ENCODE results near the gene EHBP1.

Gene EHBP1

DNA sequence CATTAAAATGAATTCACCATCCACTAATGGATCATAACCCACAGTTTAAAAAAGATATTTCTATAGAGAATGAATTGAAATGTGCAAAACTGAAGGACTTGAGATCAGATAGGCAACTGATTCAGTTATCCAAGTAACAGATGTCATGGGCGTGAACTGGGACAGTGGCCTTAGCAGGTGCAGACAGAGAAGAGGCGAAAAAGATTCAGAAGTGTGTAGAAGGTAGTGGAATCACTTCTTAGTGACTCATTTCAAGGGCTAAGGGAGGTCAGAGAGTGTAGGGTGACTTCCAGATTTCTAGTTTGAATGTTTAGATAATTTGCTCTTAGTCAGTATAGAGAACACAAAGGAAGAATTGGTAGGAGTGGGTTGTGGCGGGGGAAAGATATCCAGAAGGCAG, 79.7 kb downstream of the EHBP1 start:
- Histone ChIP-seq H3K27ac (ENCODE audit: low read depth, low read length) (no peak overlapping the region), H3K4me3 (ENCODE audit: low read length) (no peak overlapping the region), H3K9ac (ENCODE audit: low read depth, low read length) (no peak overlapping the region), H3K27me3 (ENCODE audit: insufficient read depth, low read length) (no peaks in the 10 kb centered on the region), H3K9me3 (ENCODE audit: insufficient read depth, low read depth, low read length) (peaks cover 16% of the 10 kb centered on the region), H3K4me1 (ENCODE audit: insufficient read depth, low read length) (no peaks in the 10 kb centered on the region; the same call in 1 of the 2 replicates), H3K36me3 (ENCODE audit: insufficient read depth, low read length) (peaks cover 9% of the 10 kb centered on the region; the same call in 1 of the 2 replicates)
- 97% methylated on average over 3 of the region's 3 CpGs for WGBS

DNA sequence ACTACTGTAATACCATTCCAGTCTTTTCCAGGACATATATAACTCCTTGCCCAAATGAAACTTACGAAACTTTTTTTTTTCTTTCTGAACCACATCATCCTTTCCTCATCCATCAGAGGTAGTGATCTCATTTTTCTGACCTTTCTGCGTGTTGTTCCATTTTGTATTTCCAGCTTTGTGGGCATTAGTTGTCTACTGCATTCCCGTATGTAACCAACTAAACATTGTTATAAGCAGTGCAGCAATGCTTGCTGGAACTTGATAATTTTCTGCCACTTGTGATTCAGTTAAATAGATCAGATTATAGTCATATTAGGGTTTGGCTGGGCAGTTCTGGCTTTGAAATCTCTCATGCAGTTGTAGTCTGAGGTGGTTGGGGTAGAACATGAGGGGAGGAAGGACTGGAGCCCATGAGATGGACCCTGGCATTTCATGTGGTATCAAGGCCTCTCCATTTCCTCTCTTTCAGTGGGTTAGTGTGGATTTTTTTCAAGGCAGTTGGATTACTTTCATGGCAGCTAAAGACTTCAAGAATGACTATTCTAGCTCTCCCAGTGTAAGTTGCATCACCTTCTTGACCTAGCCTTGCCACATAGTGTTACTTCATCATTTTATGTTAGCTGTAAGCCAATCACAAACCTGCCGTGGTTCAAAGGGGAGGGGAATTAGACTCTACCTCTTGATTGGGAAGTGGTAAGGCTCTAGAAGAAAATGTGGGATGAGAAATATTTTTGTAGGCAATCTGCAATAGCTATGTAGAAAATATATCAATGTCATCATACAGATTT, 80.5 kb downstream of the EHBP1 start:
- WGBS, result 96% methylated on average over 4 of the region's 4 CpGs
- no peak overlapping the region for H3K4me3 ChIP-seq (ENCODE audit: low read length)
- no peak overlapping the region for H3K27ac ChIP-seq (ENCODE audit: low read depth, low read length)
- no peaks in the 10 kb centered on the region for H3K27me3 ChIP-seq (ENCODE audit: insufficient read depth, low read length)
- peaks cover 16% of the 10 kb centered on the region for H3K9me3 ChIP-seq (ENCODE audit: insufficient read depth, low read depth, low read length)
- H3K36me3 ChIP-seq (ENCODE audit: insufficient read depth, low read length), result peaks cover 9% of the 10 kb centered on the region; the same call in 1 of the 2 replicates
- no peaks in the 10 kb centered on the region; the same call in 1 of the 2 replicates for H3K4me1 ChIP-seq (ENCODE audit: insufficient read depth, low read length)
- H3K9ac ChIP-seq (ENCODE audit: low read depth, low read length), result no peak overlapping the region

DNA sequence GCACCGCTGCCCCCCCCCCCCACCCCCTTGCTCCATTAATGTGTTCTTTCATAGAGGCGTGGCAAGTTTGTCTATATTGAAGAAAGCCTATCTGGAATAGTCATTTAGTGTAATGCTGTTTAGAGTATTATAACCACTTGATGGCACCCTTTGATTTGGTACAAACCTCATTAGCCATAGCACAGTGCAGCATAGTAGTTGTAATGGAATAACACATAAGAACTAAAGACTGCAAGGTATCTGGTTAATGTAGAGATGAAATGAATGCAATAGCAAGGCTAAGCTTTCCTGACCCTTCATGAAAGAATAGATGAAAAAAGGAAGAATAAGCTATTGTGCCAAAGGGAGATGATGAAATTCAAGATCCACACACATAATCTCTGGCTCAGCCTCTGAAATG, 81.9 kb downstream of the EHBP1 start:
- H3K4me1 ChIP-seq (ENCODE audit: insufficient read depth, low read length), result no peaks in the 10 kb centered on the region; the same call in 1 of the 2 replicates
- no peak overlapping the region for H3K4me3 ChIP-seq (ENCODE audit: low read length)
- H3K27ac ChIP-seq (ENCODE audit: low read depth, low read length), result no peak overlapping the region
- 89% methylated on average over 1 of the region's 2 CpGs for WGBS
- H3K36me3 ChIP-seq (ENCODE audit: insufficient read depth, low read length), result peaks cover 3% of the 10 kb centered on the region; the same call in 1 of the 2 replicates
- peaks cover 10% of the 10 kb centered on the region; the same call in 1 of the 2 replicates for H3K9me3 ChIP-seq (ENCODE audit: insufficient read depth, low read depth, low read length)
- no peaks in the 10 kb centered on the region for H3K27me3 ChIP-seq (ENCODE audit: insufficient read depth, low read length)
- H3K9ac ChIP-seq (ENCODE audit: low read depth, low read length), result no peak overlapping the region

DNA sequence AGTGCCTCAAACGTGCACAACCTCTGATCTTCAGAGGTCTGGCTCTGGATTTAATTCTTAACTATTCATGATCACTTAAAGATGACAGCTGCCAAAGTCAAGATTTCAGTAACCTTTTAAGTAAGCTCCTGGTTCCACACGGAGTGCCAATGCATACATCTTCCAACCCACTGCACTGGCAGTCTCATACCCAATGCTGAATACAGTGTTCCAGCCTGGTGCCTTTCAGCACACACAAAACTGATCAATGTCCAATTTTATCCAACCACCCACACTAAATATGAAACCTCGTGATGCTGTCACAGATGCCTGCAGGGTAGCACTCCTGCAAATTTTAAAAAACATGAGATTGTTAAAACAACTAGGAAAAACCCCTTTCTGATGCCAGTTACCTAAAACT, 84.0 kb downstream of the EHBP1 start:
- Histone ChIP-seq H3K9ac (ENCODE audit: low read depth, low read length) (no peak overlapping the region), H3K4me1 (ENCODE audit: insufficient read depth, low read length) (no peaks in the 10 kb centered on the region; the same call in 1 of the 2 replicates), H3K36me3 (ENCODE audit: insufficient read depth, low read length) (no peaks in the 10 kb centered on the region), H3K27ac (ENCODE audit: low read depth, low read length) (no peak overlapping the region), H3K27me3 (ENCODE audit: insufficient read depth, low read length) (no peaks in the 10 kb centered on the region), H3K9me3 (ENCODE audit: insufficient read depth, low read depth, low read length) (no peaks in the 10 kb centered on the region), H3K4me3 (ENCODE audit: low read length) (no peak overlapping the region)
- WGBS, result 86% methylated on average over 3 of the region's 3 CpGs

DNA sequence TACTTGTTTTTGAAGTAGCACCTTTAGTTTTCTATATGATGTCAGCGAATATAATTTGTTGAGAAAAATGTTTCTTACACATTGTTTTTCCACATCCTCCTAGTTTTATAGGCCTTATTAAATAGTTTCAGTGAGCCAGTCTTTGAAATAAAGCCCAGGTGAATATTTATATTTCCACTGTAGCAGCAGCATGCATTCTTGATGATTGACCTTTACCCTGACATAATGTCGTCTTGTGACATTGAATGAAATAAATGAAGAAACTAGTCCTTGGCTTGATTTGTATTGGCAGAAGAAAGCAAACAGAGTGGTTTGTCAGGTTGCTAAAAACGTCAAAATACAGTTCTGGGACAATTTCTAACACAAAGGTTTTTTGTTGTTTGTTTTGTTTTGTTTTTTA, 84.4 kb downstream of the EHBP1 start:
- no peak overlapping the region for H3K4me3 ChIP-seq (ENCODE audit: low read length)
- no peaks in the 10 kb centered on the region; the same call in 1 of the 2 replicates for H3K4me1 ChIP-seq (ENCODE audit: insufficient read depth, low read length)
- 87% methylated on average over 2 of the region's 3 CpGs for WGBS
- H3K9me3 ChIP-seq (ENCODE audit: insufficient read depth, low read depth, low read length), result no peaks in the 10 kb centered on the region
- no peaks in the 10 kb centered on the region for H3K27me3 ChIP-seq (ENCODE audit: insufficient read depth, low read length)
- no peak overlapping the region for H3K27ac ChIP-seq (ENCODE audit: low read depth, low read length)
- H3K36me3 ChIP-seq (ENCODE audit: insufficient read depth, low read length), result no peaks in the 10 kb centered on the region
- H3K9ac ChIP-seq (ENCODE audit: low read depth, low read length), result no peak overlapping the region

DNA sequence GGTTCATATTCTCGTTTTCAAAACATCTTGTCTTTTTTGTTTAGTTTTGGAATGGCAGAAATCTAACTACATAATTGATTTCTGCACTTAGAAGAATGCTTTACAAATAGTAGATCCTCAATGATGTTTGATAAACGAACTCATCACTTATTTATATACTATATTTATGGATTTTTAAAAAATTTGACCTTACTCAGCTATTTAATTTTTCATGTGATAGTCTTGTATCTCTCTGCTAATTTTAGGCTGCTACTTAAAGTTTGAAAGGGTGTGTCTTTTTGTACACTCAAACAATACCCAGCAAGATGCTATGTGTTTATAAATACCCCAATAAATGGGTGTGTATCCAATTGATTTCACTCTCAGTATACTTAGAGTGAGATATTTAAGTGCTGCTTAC, 86.9 kb downstream of the EHBP1 start:
- Histone ChIP-seq H3K4me3 (ENCODE audit: low read length) (no peak overlapping the region), H3K27me3 (ENCODE audit: insufficient read depth, low read length) (no peaks in the 10 kb centered on the region), H3K27ac (ENCODE audit: low read depth, low read length) (no peak overlapping the region)

DNA sequence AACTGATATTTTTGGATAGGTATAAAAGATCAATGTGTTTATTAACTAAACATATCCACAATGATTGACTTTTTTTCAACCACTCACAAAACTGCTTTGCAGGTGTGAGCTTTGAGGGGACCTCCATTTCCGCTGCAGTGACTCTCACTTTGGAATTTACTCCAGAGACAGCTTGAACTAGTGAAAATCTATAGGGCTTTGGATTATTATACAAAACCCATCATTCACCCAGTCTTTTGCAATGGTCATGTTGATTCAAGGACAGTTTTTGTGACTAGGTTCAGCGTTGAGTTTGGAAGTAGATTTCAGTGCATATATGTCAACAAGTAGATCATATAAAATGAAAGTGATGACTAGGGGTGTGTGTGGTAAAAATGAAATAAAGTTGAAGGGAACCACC, 87.7 kb downstream of the EHBP1 start:
- Histone ChIP-seq H3K4me3 (ENCODE audit: low read length) (no peak overlapping the region), H3K9ac (ENCODE audit: low read depth, low read length) (no peak overlapping the region), H3K9me3 (ENCODE audit: insufficient read depth, low read depth, low read length) (no peaks in the 10 kb centered on the region), H3K4me1 (ENCODE audit: insufficient read depth, low read length) (no peaks in the 10 kb centered on the region; the same call in 1 of the 2 replicates), H3K36me3 (ENCODE audit: insufficient read depth, low read length) (no peaks in the 10 kb centered on the region), H3K27me3 (ENCODE audit: insufficient read depth, low read length) (no peaks in the 10 kb centered on the region), H3K27ac (ENCODE audit: low read depth, low read length) (no peak overlapping the region)
- WGBS, result 87% methylated on average over 2 of the region's 2 CpGs

More for the DNA sequence above, 86.9 kb downstream of the EHBP1 start:
- 100% methylated on average over 1 of the region's 2 CpGs for WGBS
- Histone ChIP-seq H3K9ac (ENCODE audit: low read depth, low read length) (no peak overlapping the region), H3K4me1 (ENCODE audit: insufficient read depth, low read length) (no peaks in the 10 kb centered on the region; the same call in 1 of the 2 replicates), H3K9me3 (ENCODE audit: insufficient read depth, low read depth, low read length) (no peaks in the 10 kb centered on the region), H3K36me3 (ENCODE audit: insufficient read depth, low read length) (no peaks in the 10 kb centered on the region)

DNA sequence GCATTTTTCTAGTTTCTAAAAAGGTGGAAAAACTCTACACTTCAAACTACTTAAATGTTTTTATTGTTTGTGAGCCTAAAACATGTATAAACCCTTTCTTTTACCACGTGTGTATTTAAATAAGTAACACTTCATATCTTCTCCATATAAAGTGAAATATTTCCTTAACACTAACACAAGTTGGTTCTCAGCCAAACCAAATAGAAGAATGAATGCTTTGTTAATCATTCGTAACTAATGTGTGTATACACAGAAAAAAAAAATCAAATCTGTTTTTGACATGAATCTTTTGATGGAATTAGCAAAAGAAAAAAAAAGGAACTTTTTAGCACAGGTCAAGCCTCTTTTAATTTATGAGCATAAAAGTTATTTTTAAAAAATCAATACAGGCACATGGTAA, 89.3 kb downstream of the EHBP1 start:
- WGBS, result 100% methylated on average over 1 of the region's 2 CpGs
- H3K4me3 ChIP-seq (ENCODE audit: low read length), result no peak overlapping the region
- H3K27ac ChIP-seq (ENCODE audit: low read depth, low read length), result no peak overlapping the region
- H3K27me3 ChIP-seq (ENCODE audit: insufficient read depth, low read length), result no peaks in the 10 kb centered on the region
- H3K36me3 ChIP-seq (ENCODE audit: insufficient read depth, low read length), result no peaks in the 10 kb centered on the region
- no peak overlapping the region for H3K9ac ChIP-seq (ENCODE audit: low read depth, low read length)
- H3K9me3 ChIP-seq (ENCODE audit: insufficient read depth, low read depth, low read length), result no peaks in the 10 kb centered on the region
- no peaks in the 10 kb centered on the region; the same call in 1 of the 2 replicates for H3K4me1 ChIP-seq (ENCODE audit: insufficient read depth, low read length)

DNA sequence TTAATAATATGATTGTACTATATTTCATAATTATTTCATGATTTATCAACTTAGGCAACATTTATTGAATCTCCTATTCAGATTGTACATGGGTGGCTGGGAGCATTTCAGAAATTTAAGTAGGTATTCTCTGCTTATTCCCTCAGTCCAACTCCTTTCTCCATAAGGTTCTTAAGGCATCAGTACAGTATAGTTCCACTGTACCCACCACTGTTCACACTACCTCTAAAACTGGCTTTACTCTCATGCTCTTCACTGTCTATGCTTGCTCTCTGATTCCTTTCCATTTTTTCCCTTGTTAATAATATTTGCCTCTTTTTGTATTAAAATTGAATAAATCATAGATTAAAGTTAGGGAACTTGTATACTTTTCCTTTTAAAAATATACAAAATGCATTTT, 89.8 kb downstream of the EHBP1 start:
- no peaks in the 10 kb centered on the region for H3K4me1 ChIP-seq (ENCODE audit: insufficient read depth, low read length)
- no peak overlapping the region for H3K27ac ChIP-seq (ENCODE audit: low read depth, low read length)
- no peak overlapping the region for H3K9ac ChIP-seq (ENCODE audit: low read depth, low read length)

DNA sequence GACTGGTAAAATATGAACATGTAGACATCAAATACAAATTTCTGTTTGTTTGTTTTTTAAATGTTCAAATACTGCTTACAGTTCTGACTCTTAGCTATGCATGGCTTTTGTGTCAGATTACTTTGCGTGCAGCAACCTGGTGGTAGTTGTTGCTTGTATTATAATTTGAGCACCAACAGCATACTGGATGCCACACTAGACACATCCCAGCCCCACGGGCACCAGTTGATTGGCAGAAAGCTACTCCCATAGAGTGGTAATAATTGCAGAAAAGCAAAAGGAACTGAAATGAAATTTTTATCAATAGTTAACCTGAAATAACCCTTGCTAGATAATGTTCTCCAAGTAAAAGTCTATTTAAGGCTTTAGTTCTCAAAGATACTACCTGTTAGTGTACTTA, 91.6 kb downstream of the EHBP1 start:
- Histone ChIP-seq H3K9me3 (ENCODE audit: insufficient read depth, low read depth, low read length) (no peaks in the 10 kb centered on the region), H3K4me1 (ENCODE audit: insufficient read depth, low read length) (no peaks in the 10 kb centered on the region), H3K4me3 (ENCODE audit: low read length) (no peak overlapping the region), H3K9ac (ENCODE audit: low read depth, low read length) (no peak overlapping the region), H3K27me3 (ENCODE audit: insufficient read depth, low read length) (no peaks in the 10 kb centered on the region), H3K36me3 (ENCODE audit: insufficient read depth, low read length) (no peaks in the 10 kb centered on the region), H3K27ac (ENCODE audit: low read depth, low read length) (no peak overlapping the region)
- 90% methylated on average over 2 of the region's 2 CpGs for WGBS

More for the DNA sequence above, 89.8 kb downstream of the EHBP1 start:
- no peaks in the 10 kb centered on the region for H3K27me3 ChIP-seq (ENCODE audit: insufficient read depth, low read length)
- H3K36me3 ChIP-seq (ENCODE audit: insufficient read depth, low read length), result no peaks in the 10 kb centered on the region
- H3K4me3 ChIP-seq (ENCODE audit: low read length), result no peak overlapping the region
- no peaks in the 10 kb centered on the region for H3K9me3 ChIP-seq (ENCODE audit: insufficient read depth, low read depth, low read length)

DNA sequence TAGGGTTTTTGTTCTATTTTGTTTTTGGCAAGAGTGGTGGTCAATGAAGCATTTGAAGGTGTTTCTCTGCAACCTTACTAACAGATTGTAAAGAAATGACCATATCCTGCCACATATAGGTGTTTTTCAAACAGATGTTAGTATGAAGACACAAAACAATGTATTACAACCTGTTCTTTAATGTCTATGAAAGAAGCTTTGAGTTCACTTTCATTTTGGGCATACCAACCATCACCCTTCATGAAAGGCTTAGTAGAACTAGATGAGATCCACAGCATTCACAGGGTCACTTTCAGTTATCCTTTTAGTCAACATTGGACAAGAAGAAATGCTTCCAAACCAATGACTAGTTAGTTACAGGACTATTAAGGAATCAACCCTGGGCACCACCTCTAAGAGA, 95.1 kb downstream of the EHBP1 start:
- Histone ChIP-seq H3K9ac (ENCODE audit: low read depth, low read length) (no peak overlapping the region), H3K9me3 (ENCODE audit: insufficient read depth, low read depth, low read length) (no peaks in the 10 kb centered on the region), H3K4me1 (ENCODE audit: insufficient read depth, low read length) (no peaks in the 10 kb centered on the region), H3K27ac (ENCODE audit: low read depth, low read length) (no peak overlapping the region), H3K4me3 (ENCODE audit: low read length) (no peak overlapping the region), H3K27me3 (ENCODE audit: insufficient read depth, low read length) (no peaks in the 10 kb centered on the region), H3K36me3 (ENCODE audit: insufficient read depth, low read length) (peaks cover 3% of the 10 kb centered on the region; the same call in 1 of the 2 replicates)
